Lower leg skin (tissue), 4 donors: ENCODE measurements around the gene ZFP62. TPM values are rescaled to one million over a fixed set of nuclear protein-coding genes. Genes with fewer than 3 reads are reported as not detected.
"Not testable (repeated sequence)": the region's sequence is repeated elsewhere in the genome, so short reads cannot be mapped to it uniquely, and the experiment has no call there.

Source experiments
- DNase-seq, 2 donors: peaks; one replicate each; pipeline ENCODE4 v3.0.0-alpha.2; 2019; ENCODE audit warnings: low spot score in 2 of 2
- H3K4me3 ChIP-seq: fragments of 200-600 bp; sonication (generic); 2 replicates; pipeline ENCODE4 v1.5.1; 2017; ENCODE audit warnings: mild to moderate bottlenecking, low read depth; ENCODE audit not compliant: poor library complexity, severe bottlenecking
- CTCF ChIP-seq, 3 donors: fragments of 450-650 bp; IDR thresholded peaks; one replicate each; pipeline ENCODE4 v1.5.1; 2016; ENCODE audit warnings: antibody characterized with exemption in 3 of 3, mild to moderate bottlenecking in 3 of 3, moderate library complexity in 2 of 3
- POLR2A ChIP-seq, 2 donors: fragments of 450-650 bp; IDR thresholded peaks; one replicate each; pipeline ENCODE4 v1.6.1; 2016 to 2017; ENCODE audit warnings: antibody characterized with exemption in 2 of 2, mild to moderate bottlenecking in 1 of 2, moderate library complexity in 1 of 2
- WGBS, 2 donors: methylation state at CpG; one replicate each; pipeline ENCODE4 v1.1.5; 2018; 5-methylcytosine and 5-hydroxymethylcytosine counted together
- intact Hi-C: fragments of 100-400 bp; cut with DNase I; formaldehyde crosslinking; loops from one replicate; pipeline ENCODE4 v1.15.0; 2023; ENCODE audit warnings: low total_unique reads
- total RNA-seq, 4 donors: library from RNA; depleted of rRNA; stranded (reverse); fragments of >200 nt; gene quantifications; one replicate each; pipeline ENCODE4 v1.1.0, GENCODE V29; 2016

The ZFP62 gene
- total RNA-seq, 4 donors from 2014 or later: 14.5 to 35.8 (median 31.1) TPM

DNA sequence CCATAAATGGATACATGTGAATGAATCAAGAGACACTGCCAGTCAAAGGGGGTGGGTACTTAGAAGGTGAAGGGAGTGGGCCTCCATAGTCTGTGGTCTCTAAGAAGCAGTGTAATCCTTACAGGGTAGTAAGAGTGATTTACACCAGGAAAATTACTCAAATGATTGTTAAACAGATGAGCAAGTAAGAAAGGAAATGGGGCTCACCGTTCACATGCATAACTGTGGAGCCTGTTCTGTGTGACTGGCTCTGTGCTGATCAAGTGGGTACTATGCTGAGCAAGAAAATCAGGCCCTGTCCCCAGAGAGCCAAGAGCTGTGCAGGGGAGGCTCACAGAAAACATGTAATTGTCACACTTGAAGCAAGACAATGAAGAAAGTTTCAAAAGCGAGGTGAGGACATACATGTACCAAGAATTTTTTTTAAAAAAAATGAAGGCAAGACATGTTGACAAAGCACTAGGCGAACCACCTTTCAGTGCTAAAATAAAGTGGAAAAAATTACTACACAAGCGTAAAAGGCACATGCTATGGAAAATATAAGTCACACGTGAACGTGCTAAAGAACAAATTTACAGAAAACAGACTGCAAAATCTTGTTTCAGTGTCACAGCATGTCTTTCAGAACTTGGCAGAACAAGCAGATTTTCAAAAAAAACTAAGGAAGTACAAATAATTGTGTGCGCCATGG is 40.4 kb upstream of the ZFP62 start:
- H3K4me3 ChIP-seq: no peak overlapping the region
- 73 to 79% methylated on average over 7 of the region's 7 CpGs for WGBS, 2 donors
- no peak for DNase-seq
- intact Hi-C loops: no loop called here
- TF ChIP-seq POLR2A (IDR thresholded peaks at IDR 0.05) (no peak), CTCF (IDR thresholded peaks at IDR 0.05) (no peak)

GRCh38 chr5:180900178-180900577 is 39.1 kb upstream of the ZFP62 start:
- H3K4me3 ChIP-seq: no peak overlapping the region
- intact Hi-C loops: no loop called here
- WGBS, 2 donors: 73 to 80% methylated on average over 5 of the region's 5 CpGs
- TF ChIP-seq POLR2A (IDR thresholded peaks at IDR 0.05) (no peak), CTCF (IDR thresholded peaks at IDR 0.05) (no peak)
- DNase-seq: no peak

DNA sequence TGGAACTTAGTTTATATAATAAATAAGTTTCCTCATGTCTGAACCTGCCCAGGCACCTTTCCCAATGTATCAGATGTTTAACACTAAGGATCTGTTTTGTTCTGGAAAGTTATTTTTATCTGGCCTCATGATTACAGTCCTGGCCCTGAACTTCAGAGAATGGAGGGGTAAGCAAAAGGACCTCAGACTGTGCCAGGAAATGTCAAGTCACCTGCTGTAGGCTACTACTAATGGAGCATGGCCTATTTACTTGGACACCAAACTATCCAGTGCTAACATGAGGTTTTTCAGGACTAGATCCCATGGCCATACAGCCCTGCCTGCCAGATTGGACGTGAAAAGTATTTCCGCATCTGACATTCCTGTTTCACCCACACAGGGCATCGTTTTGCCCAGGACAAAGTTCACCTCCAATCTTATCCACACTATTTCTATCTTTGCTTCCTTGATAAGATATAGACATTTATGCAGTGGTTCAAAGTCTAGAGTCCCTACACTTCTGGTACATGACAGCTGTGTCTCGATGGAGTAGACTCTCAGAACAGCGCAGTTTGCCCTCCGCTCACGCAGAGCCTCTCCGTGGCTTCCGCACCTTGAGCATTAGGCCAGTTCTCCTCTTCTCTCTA is 37.7 kb upstream of the ZFP62 start, which contains the start of gene BTNL8:
Gene BTNL8, plus strand, starts transcription at position 539 of the 626 bp plus-strand sequence. CDS start 152 bp downstream, outside the sequence.
- WGBS, 2 donors: 81 to 87% methylated on average over 9 of the region's 9 CpGs
- TF ChIP-seq POLR2A (IDR thresholded peaks at IDR 0.05) (no peak), CTCF (IDR thresholded peaks at IDR 0.05) (no peak)
- intact Hi-C loops: no loop called here
- H3K4me3 ChIP-seq: no peak within 1 kb of the TSS
- DNase-seq: no peak

GRCh38 chr5:180895330-180895729 is 34.3 kb upstream of the ZFP62 start:
- 90 to 96% methylated on average over 1 of the region's 1 CpG for WGBS, 2 donors
- DNase-seq, intact Hi-C loops, H3K4me3 ChIP-seq: not testable (repeated sequence)

DNA sequence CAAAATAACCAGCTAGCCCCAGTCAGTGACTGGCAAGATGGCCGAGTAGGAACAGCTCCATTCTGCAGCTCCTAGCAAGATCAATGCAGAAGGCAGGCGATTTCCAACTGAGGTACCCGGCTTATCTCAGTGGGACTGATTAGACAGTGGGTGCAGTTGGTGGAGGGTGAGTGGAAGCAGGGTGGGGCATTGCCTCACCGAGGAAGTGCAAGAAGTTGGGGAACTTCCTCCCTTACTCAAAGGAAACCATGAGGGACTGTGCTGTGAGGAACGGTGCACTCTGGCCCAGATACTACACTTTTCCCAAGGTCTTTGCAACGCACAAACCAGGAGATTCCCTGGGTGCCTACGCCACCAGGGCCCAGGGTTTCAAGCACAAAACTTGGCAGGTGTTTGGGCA is 28.3 kb upstream of the ZFP62 start:
- DNase-seq: no peak
- TF ChIP-seq CTCF (IDR thresholded peaks at IDR 0.05): no peak
- TF ChIP-seq POLR2A (IDR thresholded peaks at IDR 0.05): no peak
- WGBS, 2 donors: 86% methylated on average over 7 of the region's 7 CpGs
- intact Hi-C loops: no loop called here
- H3K4me3 ChIP-seq: no peak overlapping the region

DNA sequence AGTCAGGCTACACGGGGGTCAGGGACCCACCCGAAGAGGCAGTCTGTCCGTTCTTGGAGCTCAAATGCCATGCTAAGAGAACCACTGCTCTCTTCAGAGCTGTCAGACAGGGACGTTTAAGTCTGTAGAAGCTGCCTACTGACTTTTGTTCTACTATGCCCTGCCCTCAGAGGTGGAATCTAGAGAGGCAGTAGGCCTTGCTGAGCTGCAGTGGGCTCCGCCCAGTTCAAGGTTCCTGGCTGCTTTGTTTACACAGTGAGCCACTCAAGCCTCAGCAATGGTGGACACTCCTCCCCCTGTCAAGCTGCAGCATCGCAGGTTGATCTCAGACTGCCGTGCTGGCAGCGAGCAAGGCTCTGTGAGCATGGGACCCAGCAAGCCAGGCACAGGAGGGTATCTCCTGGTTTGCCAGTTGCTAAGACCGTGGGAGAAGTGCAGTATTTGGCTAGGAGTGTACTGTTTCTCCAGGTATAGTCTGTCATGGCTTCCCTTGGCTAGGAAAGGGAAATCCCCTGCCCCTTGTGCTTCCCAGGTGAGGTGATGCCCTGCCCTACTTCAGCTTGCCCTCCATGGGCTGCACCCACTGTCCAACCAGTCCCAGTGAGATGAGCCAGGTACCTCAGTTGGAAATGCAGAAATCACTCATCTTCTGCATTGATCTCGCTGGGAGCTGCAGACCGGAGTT is 24.9 kb upstream of the ZFP62 start:
- DNase-seq, intact Hi-C loops, H3K4me3 ChIP-seq: not testable (repeated sequence)
- WGBS, 2 donors: 75 to 76% methylated on average over 11 of the region's 11 CpGs
